Tibial nerve (tissue), 4 donors: Measurements from ENCODE around the gene TARM1. TPM values are rescaled to one million over a fixed set of nuclear protein-coding genes. Genes with fewer than 3 reads are reported as not detected.

Experiments
- DNase-seq, 2 donors: peaks; one replicate each; pipeline ENCODE4 v3.0.0-alpha.2; 2019; ENCODE audit warnings: low spot score in 2 of 2
- H3K27ac ChIP-seq, 4 donors: fragments of 200-600 bp; sonication (generic) in 3 of 4; one replicate each; pipeline ENCODE4 v1.5.1; 2017 to 2019; ENCODE audit warnings: mild to moderate bottlenecking in 1 of 4
- H3K27me3 ChIP-seq, 2 donors: fragments of 200-600 bp; sonication (generic) in 1 of 2; one replicate each; pipeline versions ENCODE4 v1.5.1 to v1.6.0; 2017 to 2019
- H3K36me3 ChIP-seq, 3 donors: fragments of 200-600 bp; sonication (generic); one replicate each; pipeline ENCODE4 v1.5.1; 2018 to 2019
- H3K4me1 ChIP-seq, 4 donors: fragments of 200-600 bp; sonication (generic) in 3 of 4; one replicate each; pipeline ENCODE4 v1.5.1; 2017 to 2019
- H3K4me3 ChIP-seq, 4 donors: fragments of 200-600 bp; sonication (generic) in 3 of 4; one replicate each; pipeline ENCODE4 v1.5.1; 2017 to 2019; ENCODE audit warnings: mild to moderate bottlenecking in 1 of 4, moderate library complexity in 1 of 4
- H3K9me3 ChIP-seq, 4 donors: fragments of 200-600 bp; sonication (generic) in 3 of 4; one replicate each; pipeline ENCODE4 v1.5.1; 2017 to 2019
- EP300 ChIP-seq, 2 donors: sonication (generic); formaldehyde crosslinking; IDR thresholded peaks; one replicate each; pipeline ENCODE4 v1.6.1; 2017; ENCODE audit warnings: antibody characterized with exemption in 2 of 2, mild to moderate bottlenecking in 1 of 2
- POLR2A ChIP-seq, 2 donors: fragments of 450-650 bp; IDR thresholded peaks; one replicate each; pipeline ENCODE4 v1.6.1; 2017; ENCODE audit warnings: antibody characterized with exemption in 2 of 2, mild to moderate bottlenecking in 2 of 2, moderate library complexity in 2 of 2
- WGBS, 2 donors: methylation state at CpG; one replicate each; pipeline ENCODE4 v1.1.5; 2018; 5-methylcytosine and 5-hydroxymethylcytosine counted together
- total RNA-seq, 4 donors: library from RNA; depleted of rRNA; stranded (reverse); fragments of >200 nt; gene quantifications; one replicate each; pipeline ENCODE4 v1.1.0, GENCODE V29; 2016
- TF ChIP-seq, protein P1 (sequence below), 5 experiments: fragments of 200-600 bp in 3 of 5; fragments of 450-650 bp in 2 of 5; sonication (generic) in 3 of 5; IDR thresholded peaks; one replicate each; pipeline ENCODE4 v1.5.1; 2016 to 2019; ENCODE audit warnings: antibody characterized with exemption in 5 of 5, mild to moderate bottlenecking in 3 of 5, moderate library complexity in 2 of 5

The TARM1 gene
- total RNA-seq, 4 donors from 2014 or later: not detected

GRCh38 chr19:54125713-54126112 is 44.5 kb upstream of the TARM1 start:
- Histone ChIP-seq H3K27ac (no peak overlapping the region), H3K27me3 (no peaks in the 10 kb centered on the region), H3K9me3 (no peaks in the 10 kb centered on the region), H3K4me1 (no peaks in the 10 kb centered on the region), H3K36me3 (peaks cover 2 to 100% (median 43%) of the 10 kb centered on the region in 3 donors), H3K4me3 (no peak overlapping the region)
- TF ChIP-seq, protein P1, sequence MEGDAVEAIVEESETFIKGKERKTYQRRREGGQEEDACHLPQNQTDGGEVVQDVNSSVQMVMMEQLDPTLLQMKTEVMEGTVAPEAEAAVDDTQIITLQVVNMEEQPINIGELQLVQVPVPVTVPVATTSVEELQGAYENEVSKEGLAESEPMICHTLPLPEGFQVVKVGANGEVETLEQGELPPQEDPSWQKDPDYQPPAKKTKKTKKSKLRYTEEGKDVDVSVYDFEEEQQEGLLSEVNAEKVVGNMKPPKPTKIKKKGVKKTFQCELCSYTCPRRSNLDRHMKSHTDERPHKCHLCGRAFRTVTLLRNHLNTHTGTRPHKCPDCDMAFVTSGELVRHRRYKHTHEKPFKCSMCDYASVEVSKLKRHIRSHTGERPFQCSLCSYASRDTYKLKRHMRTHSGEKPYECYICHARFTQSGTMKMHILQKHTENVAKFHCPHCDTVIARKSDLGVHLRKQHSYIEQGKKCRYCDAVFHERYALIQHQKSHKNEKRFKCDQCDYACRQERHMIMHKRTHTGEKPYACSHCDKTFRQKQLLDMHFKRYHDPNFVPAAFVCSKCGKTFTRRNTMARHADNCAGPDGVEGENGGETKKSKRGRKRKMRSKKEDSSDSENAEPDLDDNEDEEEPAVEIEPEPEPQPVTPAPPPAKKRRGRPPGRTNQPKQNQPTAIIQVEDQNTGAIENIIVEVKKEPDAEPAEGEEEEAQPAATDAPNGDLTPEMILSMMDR (IDR thresholded peaks at IDR 0.05): no peak
- TF ChIP-seq POLR2A (IDR thresholded peaks at IDR 0.05) (no peak), EP300 (IDR thresholded peaks at IDR 0.05) (no peak)
- 81 to 84% methylated on average over 7 to 9 of the region's 9 CpGs for WGBS, 2 donors
- DNase-seq: no peak

DNA sequence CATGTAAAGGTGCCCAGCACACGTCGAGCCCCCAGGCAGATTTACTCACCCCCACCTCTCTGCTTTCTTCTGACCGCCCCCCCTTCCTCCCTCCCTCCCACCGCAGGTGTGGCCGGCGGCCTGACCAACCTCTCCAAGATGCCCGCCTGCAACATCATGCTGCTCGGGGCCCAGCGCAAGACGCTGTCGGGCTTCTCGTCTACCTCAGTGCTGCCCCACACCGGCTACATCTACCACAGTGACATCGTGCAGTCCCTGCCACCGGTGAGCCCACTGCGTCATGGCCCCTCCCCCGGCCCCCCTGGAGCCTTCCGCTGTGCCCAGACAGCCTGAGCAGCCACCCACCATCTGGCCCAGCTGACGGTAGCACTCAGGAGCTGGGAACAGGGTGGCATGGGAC is 43.2 kb upstream of the TARM1 start:
- TF ChIP-seq, protein P1 (IDR thresholded peaks at IDR 0.05): no peak
- TF ChIP-seq EP300 (IDR thresholded peaks at IDR 0.05) (no peak), POLR2A (IDR thresholded peaks at IDR 0.05) (no peak)
- Histone ChIP-seq H3K27ac (no peak overlapping the region), H3K27me3 (no peaks in the 10 kb centered on the region), H3K4me3 (no peak overlapping the region), H3K9me3 (no peaks in the 10 kb centered on the region), H3K4me1 (no peaks in the 10 kb centered on the region), H3K36me3 (peaks cover 2 to 100% (median 43%) of the 10 kb centered on the region in 3 donors)
- no peak for DNase-seq
- WGBS, 2 donors: 93 to 97% methylated on average over 12 to 19 of the region's 19 CpGs

DNA sequence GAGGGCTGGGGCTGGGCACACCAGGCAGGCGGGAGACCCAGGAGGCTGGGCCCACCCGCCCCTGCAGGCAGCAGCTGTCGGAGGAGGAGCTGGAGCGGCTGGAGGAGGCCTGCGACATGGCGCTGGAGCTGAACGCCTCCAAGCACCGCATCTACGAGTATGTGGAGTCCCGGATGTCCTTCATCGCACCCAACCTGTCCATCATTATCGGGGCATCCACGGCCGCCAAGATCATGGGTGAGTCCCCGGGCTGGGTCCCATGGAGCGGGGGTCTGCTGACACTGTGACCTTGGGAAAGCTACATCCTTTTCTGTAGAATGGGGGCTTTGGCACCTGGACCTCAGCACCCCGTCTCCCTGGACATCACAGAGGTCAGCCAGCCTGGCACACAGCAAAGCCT is 42.5 kb upstream of the TARM1 start:
- 92 to 94% methylated on average over 14 to 17 of the region's 17 CpGs for WGBS, 2 donors
- Histone ChIP-seq H3K36me3 (peaks cover 2 to 100% (median 36%) of the 10 kb centered on the region in 3 donors), H3K4me1 (no peaks in the 10 kb centered on the region), H3K27me3 (no peaks in the 10 kb centered on the region), H3K4me3 (no peak overlapping the region), H3K27ac (no peak overlapping the region), H3K9me3 (no peaks in the 10 kb centered on the region)
- TF ChIP-seq, protein P1 (IDR thresholded peaks at IDR 0.05): no peak
- TF ChIP-seq POLR2A (IDR thresholded peaks at IDR 0.05): no peak
- TF ChIP-seq EP300 (IDR thresholded peaks at IDR 0.05): no peak
- no peak for DNase-seq

- 90 to 93% methylated on average over 10 of the region's 10 CpGs for WGBS, 2 donors
These were observed 40.1 kb upstream of the TARM1 start for GRCh38 chr19:54121259-54121658.

More at GRCh38 chr19:54121259-54121658, 40.1 kb upstream of the TARM1 start:
- H3K4me1 ChIP-seq: peaks cover 0 to 10% (median 9%) of the 10 kb centered on the region in 4 donors
- TF ChIP-seq, protein P1 (IDR thresholded peaks at IDR 0.05): no peak
- TF ChIP-seq EP300 (IDR thresholded peaks at IDR 0.05) (no peak), POLR2A (IDR thresholded peaks at IDR 0.05) (no peak)
- H3K9me3 ChIP-seq: no peaks in the 10 kb centered on the region
- DNase-seq: no peak
- no peak overlapping the region for H3K4me3 ChIP-seq
- H3K27ac ChIP-seq: no peak overlapping the region
- peaks cover 2 to 84% (median 28%) of the 10 kb centered on the region in 3 donors for H3K36me3 ChIP-seq
- H3K27me3 ChIP-seq: no peaks in the 10 kb centered on the region
